Neuronal stem cell (in vitro differentiated cells): Measurements from ENCODE around the gene ST6GALNAC2. TPM values are rescaled to one million over a fixed set of nuclear protein-coding genes. Genes with fewer than 3 reads are reported as not detected.

Source experiments
- small RNA-seq: library from polyadenylated mRNA; stranded (forward); fragments of <200 nt; extraction: miRNeasy Mini kit (QIAGEN cat#:217004); gene quantifications from one replicate; pipeline ENCODE3, GENCODE V24; 2013; ENCODE audit not compliant: insufficient read depth

Gene ST6GALNAC2

Small RNA genes within 50 kb of the gene (small RNA-seq; reads per million reads assigned to genes)
- gene AC015802.2 (not detected), gene SNORD1A (not detected), gene SNORD1B (939 reads per million, percentile 99 among the genes with 10 or more reads in this experiment)
